Central memory CD8-positive, alpha-beta T cell (primary cell): ENCODE data around the gene NEK5.

ENCODE experiments used
- ATAC-seq: fragments of 150-1000 bp; cut with Tn5 transposase; replicated peaks from 2 replicates; pipeline ENCODE4 v1.10.0; 2022; ENCODE audit warnings: mild to moderate bottlenecking, moderate FRiP score, moderate number of reproducible peaks; ENCODE audit not compliant: poor library complexity, severe bottlenecking; ENCODE audit errors: extremely low read depth
- DNase-seq, 2 donors: peaks; one replicate each; pipeline ENCODE4 v3.0.0; 2021; ENCODE audit warnings: low spot score in 2 of 2
- H3K27ac Mint-ChIP-seq: one replicate; pipeline ENCODE4 v1.8.0; 2022; ENCODE audit warnings: low read depth, mild to moderate bottlenecking, moderate library complexity, mixed read lengths
- H3K27me3 Mint-ChIP-seq: one replicate; pipeline ENCODE4 v1.8.0; 2022; ENCODE audit warnings: mixed read lengths
- H3K36me3 Mint-ChIP-seq: one replicate; pipeline ENCODE4 v1.8.0; 2022; ENCODE audit warnings: mild to moderate bottlenecking, moderate library complexity, mixed read lengths; ENCODE audit not compliant: insufficient read depth
- H3K4me1 Mint-ChIP-seq: one replicate; pipeline ENCODE4 v1.8.0; 2022; ENCODE audit warnings: mixed read lengths
- H3K4me3 Mint-ChIP-seq: one replicate; pipeline ENCODE4 v1.8.0; 2022; ENCODE audit warnings: mild to moderate bottlenecking, moderate library complexity, mixed read lengths
- H3K9me3 Mint-ChIP-seq: one replicate; pipeline ENCODE4 v1.8.0; 2022; ENCODE audit warnings: mixed read lengths

The NEK5 gene

GRCh38 chr13:51998723-51999509, 130.0 kb downstream of the NEK5 start:
- H3K36me3 Mint-ChIP-seq, result peaks cover 2% of the 10 kb centered on the region
- ATAC-seq (no peak), DNase-seq (no peak)
- no peak overlapping the region for H3K27ac Mint-ChIP-seq
- H3K4me1 Mint-ChIP-seq, result no peaks in the 10 kb centered on the region
- H3K27me3 Mint-ChIP-seq, result peaks cover 50% of the 10 kb centered on the region
- no peak overlapping the region for H3K4me3 Mint-ChIP-seq
- no peaks in the 10 kb centered on the region for H3K9me3 Mint-ChIP-seq

- no peak overlapping the region for H3K4me3 Mint-ChIP-seq
- H3K36me3 Mint-ChIP-seq, result peaks cover 2% of the 10 kb centered on the region
- H3K27me3 Mint-ChIP-seq, result peaks cover 50% of the 10 kb centered on the region
- no peaks in the 10 kb centered on the region for H3K4me1 Mint-ChIP-seq
- no peaks in the 10 kb centered on the region for H3K9me3 Mint-ChIP-seq
- no peak for ATAC-seq
- no peak for DNase-seq
- no peak overlapping the region for H3K27ac Mint-ChIP-seq
Observed at GRCh38 chr13:51997641-51998330, 131.1 kb downstream of the NEK5 start.

GRCh38 chr13:51997186-51997585, 131.7 kb downstream of the NEK5 start:
- peaks cover 50% of the 10 kb centered on the region for H3K27me3 Mint-ChIP-seq
- no peak for DNase-seq
- no peaks in the 10 kb centered on the region for H3K4me1 Mint-ChIP-seq
- no peaks in the 10 kb centered on the region for H3K9me3 Mint-ChIP-seq
- H3K36me3 Mint-ChIP-seq, result peaks cover 2% of the 10 kb centered on the region
- no peak overlapping the region for H3K4me3 Mint-ChIP-seq
- H3K27ac Mint-ChIP-seq, result no peak overlapping the region
- no peak for ATAC-seq

- Mint-ChIP-seq H3K36me3 (peaks cover 2% of the 10 kb centered on the region), H3K27me3 (peaks cover 50% of the 10 kb centered on the region), H3K4me3 (no peak overlapping the region), H3K27ac (no peak overlapping the region), H3K4me1 (no peaks in the 10 kb centered on the region), H3K9me3 (no peaks in the 10 kb centered on the region)
- no peak for DNase-seq
- no peak for ATAC-seq
Observed at GRCh38 chr13:51996641-51997040, 132.2 kb downstream of the NEK5 start.

- H3K36me3 Mint-ChIP-seq, result peaks cover 2% of the 10 kb centered on the region
- H3K4me1 Mint-ChIP-seq, result no peaks in the 10 kb centered on the region
- ATAC-seq (no peak), DNase-seq (no peak)
- H3K27me3 Mint-ChIP-seq, result peaks cover 56% of the 10 kb centered on the region
- H3K9me3 Mint-ChIP-seq, result no peaks in the 10 kb centered on the region
- no peak overlapping the region for H3K27ac Mint-ChIP-seq
- H3K4me3 Mint-ChIP-seq, result no peak overlapping the region
Observed at GRCh38 chr13:51995677-51996551, 133.0 kb downstream of the NEK5 start.

GRCh38 chr13:51993713-51994112, 135.2 kb downstream of the NEK5 start:
- DNase-seq (no peak), ATAC-seq (no peak)
- Mint-ChIP-seq H3K36me3 (peaks cover 2% of the 10 kb centered on the region), H3K27ac (no peak overlapping the region), H3K4me3 (no peak overlapping the region), H3K27me3 (peaks cover 42% of the 10 kb centered on the region), H3K9me3 (no peaks in the 10 kb centered on the region), H3K4me1 (no peaks in the 10 kb centered on the region)

- Mint-ChIP-seq H3K36me3 (no peaks in the 10 kb centered on the region), H3K4me1 (no peaks in the 10 kb centered on the region), H3K4me3 (no peak overlapping the region), H3K27ac (no peak overlapping the region), H3K27me3 (peaks cover 46% of the 10 kb centered on the region), H3K9me3 (no peaks in the 10 kb centered on the region)
- ATAC-seq, result no peak
- no peak for DNase-seq
Observed at GRCh38 chr13:51988988-51989618, 139.8 kb downstream of the NEK5 start.
